SW480 (cell line): Measurements from ENCODE around the gene SLC13A4.
A peak's percentile ranks its signal among the peaks of the same experiment; 100 is the strongest.
"Not testable (repeated sequence)": the region's sequence is repeated elsewhere in the genome, so short reads cannot be mapped to it uniquely, and the experiment has no call there.

Source experiments
- DNase-seq: peaks from one replicate; pipeline ENCODE4 v3.0.0-alpha.2; 2016; ENCODE audit warnings: low spot score

SLC13A4 gene, protein sequence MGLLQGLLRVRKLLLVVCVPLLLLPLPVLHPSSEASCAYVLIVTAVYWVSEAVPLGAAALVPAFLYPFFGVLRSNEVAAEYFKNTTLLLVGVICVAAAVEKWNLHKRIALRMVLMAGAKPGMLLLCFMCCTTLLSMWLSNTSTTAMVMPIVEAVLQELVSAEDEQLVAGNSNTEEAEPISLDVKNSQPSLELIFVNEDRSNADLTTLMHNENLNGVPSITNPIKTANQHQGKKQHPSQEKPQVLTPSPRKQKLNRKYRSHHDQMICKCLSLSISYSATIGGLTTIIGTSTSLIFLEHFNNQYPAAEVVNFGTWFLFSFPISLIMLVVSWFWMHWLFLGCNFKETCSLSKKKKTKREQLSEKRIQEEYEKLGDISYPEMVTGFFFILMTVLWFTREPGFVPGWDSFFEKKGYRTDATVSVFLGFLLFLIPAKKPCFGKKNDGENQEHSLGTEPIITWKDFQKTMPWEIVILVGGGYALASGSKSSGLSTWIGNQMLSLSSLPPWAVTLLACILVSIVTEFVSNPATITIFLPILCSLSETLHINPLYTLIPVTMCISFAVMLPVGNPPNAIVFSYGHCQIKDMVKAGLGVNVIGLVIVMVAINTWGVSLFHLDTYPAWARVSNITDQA

GRCh38 chr7:135728136-135728669, at the start of gene SLC13A4:
TSS of gene SLC13A4 (minus strand) at chr7:135728186. CDS start at chr7:135727496, 690 bp downstream.
- no peak for DNase-seq

DNA sequence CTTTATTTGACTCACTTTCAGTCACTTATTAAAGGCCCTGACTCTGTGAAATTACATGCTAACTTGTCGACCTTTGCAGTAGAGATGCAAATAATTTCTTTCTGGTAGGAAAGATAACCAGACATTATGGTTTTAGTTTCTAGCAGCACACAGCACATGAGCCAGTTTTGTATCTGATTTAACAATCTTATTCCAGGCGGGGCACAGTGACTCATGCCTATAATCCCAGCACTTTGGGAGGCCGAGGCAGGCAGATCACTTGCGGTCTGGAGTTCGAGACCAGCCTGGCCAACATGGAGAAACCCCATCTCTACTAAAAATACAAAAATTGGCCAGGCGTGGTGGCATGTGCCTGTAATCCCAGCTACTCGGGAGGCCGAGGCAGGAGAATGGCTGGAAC, 47.9 kb upstream of the SLC13A4 start:
- DNase-seq: not testable (repeated sequence)

DNA sequence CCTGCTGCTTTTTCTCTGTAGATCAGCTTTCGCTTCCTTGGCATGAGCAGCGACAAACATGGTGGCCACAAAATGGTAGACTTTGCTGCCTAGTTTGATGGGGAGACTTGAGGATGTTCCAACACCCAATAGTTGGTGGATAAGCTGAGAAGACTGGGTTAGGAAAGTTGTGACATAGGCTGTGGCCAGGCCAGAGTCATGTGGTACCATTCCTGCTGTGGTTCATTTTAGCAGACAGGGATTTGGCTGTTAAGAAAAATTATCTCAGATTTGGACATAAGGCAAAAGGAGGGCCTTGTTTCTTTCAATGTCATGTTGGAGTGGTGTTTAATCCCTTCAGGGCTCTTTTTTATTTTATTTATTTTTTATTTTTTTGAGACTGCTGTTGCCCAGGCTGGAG, 47.2 kb upstream of the SLC13A4 start:
- DNase-seq: no peak

DNA sequence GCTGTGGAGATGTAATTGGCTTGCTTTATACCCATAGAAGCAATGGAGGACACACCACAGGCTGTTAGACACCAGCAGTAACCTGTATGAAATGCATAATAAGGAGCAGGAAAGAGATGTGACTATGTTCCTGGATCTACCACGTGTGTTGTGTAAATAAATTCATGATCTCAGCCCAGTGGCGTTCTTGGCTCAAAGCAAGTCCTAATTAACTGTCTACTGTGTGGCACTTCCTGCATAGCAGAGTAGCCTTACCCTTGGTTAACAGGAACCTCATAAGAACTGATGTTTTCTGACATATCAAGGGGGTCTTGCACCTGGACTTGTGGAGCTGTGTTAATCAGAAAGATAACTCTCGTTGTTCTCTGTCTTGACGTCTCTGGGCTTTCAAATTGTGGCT, 46.3 kb upstream of the SLC13A4 start:
- peak; percentile 21 for DNase-seq

GRCh38 chr7:135773464-135773863, 45.5 kb upstream of the SLC13A4 start:
- no peak for DNase-seq

DNA sequence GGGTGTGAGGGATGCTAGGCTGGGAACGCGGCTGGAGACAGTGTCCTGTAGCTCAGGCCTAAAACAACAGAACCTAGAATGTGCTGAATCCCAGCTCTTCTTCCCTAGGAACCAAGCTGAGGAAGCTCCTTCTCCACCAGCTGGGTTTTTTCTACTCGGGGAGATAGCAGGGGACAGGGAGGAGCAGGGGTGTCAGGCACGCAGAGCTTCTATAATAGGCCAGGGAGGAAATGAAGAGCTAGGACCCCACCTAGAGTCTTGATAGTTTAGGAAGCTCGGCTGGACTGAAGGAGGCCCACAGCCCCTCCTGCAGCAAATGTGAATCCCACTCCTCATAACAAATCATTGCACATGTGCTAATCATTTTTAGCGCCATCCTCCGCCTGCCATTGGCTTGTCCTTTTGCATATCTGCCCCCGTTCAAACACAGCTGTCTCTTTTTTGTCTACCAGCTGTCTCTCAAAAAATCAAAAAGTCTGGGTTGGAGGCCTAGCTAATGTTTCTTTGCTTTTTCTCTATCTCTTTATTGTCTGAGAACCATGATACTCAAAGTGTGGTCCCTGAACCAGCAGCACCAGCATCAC, 44.7 kb upstream of the SLC13A4 start:
- no peak for DNase-seq

DNA sequence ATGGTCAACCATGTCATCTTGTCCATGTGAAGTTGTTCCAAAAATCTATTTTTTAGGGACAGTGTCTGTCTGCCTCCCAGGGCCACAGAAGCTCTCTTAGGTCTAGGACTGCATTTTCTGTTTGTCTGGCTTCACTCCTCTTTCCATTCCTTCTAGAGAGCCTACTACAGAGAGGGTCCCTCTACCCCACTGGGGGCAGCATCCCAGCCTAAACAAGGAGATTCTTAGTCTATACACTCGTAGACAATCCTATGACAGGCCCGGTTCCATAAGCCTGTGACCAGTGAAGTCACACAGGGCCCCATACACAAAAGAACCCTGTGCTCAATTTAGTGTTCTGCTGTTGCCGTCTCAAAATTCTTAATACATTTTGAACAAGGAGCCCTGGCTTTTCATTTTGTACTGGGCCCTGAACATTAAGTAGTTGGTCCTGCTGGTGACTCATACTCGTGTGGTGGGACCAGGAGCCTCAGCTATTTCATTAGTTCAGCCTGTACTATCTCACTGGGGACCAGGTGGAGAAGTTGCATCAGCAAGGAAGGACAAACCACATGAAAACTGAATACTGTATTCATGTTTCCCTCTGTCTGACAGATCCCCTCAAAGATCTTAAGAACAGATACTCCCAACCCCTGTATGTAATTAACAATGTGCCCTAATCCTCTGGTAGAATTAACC, 44.1 kb upstream of the SLC13A4 start:
- peak; percentile 72 for DNase-seq

- no peak for DNase-seq
Measured at GRCh38 chr7:135771051-135771450, 43.1 kb upstream of the SLC13A4 start.

DNA sequence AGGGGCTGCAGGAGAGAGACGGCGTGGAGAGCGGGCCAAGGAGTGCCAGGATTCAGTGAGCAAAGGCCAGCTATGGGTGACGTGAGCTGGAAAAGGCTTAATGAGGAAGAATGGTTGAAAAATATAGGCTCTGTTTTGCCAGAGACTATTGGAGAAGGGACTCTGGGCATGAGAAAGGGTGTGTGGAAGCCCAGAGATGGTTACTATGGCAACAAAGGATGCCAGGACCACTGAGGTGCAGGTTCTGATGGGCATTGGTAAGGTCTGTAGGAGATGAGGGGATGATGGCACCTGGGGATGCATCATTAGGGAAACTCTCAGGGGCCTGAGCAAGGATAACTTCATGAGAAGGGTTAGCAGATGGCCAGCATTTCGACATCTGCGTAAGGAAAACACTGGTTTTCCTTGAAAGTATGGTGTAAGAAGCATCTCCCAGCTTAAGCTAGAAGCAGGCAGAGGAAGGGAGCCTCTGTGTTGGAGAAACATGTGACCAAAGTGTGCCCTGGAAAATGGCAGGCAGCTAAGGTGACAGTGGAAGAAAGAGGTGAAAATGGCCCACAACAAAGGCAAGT, 42.2 kb upstream of the SLC13A4 start:
- DNase-seq: no peak

DNA sequence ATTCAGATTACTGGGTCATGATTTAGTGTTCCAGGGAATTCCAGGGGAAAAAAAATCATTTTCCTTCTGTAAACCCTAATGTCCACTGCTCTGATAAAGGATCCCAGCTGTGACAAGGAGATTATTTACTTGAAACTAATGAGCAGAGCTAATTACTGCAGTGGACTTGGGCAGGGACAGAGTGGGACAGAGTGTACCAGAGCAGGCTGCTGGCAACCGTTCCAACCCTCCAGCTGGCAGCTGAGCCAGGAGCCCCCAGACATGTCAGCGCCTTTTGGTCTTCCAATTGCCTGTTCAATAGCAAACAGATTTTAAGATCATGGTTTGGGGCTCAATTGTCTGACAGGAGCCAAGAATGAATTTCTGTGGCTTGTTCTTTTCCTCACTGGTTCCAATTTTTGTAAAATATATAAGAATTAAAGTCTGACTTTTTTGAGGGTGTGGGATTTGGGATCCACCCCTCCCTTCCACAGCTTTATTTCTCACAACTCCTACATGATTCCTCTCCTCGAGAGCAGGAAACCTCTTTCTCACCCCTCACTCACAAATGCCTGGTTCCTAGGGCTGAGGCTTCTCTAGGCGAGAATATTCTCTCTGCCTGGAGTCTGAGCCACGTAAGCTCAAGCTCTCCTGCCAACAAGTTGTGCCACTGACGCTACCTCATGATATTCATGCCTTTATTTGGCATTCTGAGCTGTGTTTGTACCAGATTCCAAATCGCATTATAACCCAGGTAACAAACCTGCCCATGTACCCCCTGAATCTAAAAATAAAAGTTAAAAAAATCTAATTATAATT, 41.2 kb upstream of the SLC13A4 start:
- DNase-seq: no peak

DNA sequence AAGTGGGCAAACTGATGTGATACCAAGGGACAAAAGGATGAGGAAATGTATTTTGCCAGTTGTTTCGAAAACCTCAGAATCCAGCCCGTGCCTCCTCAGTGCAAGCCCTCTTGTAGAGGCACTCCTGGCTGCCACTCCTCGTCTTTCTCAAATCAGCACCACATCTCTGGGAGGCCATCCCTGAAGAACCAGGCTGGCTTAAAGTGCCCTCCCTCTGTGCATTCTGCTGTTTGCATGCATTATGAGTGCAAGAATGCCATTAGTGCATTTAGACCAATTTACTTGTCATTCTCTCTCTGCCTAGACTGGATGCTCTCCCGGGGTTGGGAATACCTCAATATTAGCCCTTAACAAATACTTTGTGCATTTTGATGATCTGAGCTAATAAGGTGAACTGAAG, 40.5 kb upstream of the SLC13A4 start:
- no peak for DNase-seq

DNA sequence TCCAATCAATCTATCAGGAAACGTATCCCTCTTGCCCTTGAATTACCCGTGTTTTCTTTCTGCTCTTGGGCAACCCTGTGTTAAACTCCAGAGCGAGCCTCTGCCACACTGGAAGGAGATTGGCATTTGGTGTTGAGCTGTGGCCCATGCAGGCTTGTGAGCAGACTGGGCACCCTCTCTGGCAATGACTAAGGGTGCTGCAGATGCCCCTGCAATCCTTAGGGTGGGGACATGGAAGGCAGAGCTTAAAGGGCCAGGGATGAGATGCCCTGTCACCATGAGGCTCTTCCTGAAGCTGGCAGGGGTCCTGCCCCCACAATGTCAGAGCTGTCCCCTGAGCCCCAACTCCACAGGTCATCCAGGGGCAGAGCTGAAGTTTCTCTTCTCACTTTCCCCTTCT, 40.1 kb upstream of the SLC13A4 start:
- DNase-seq: no peak

- no peak for DNase-seq
Measured at GRCh38 chr7:135763261-135763660, 35.3 kb upstream of the SLC13A4 start.

DNA sequence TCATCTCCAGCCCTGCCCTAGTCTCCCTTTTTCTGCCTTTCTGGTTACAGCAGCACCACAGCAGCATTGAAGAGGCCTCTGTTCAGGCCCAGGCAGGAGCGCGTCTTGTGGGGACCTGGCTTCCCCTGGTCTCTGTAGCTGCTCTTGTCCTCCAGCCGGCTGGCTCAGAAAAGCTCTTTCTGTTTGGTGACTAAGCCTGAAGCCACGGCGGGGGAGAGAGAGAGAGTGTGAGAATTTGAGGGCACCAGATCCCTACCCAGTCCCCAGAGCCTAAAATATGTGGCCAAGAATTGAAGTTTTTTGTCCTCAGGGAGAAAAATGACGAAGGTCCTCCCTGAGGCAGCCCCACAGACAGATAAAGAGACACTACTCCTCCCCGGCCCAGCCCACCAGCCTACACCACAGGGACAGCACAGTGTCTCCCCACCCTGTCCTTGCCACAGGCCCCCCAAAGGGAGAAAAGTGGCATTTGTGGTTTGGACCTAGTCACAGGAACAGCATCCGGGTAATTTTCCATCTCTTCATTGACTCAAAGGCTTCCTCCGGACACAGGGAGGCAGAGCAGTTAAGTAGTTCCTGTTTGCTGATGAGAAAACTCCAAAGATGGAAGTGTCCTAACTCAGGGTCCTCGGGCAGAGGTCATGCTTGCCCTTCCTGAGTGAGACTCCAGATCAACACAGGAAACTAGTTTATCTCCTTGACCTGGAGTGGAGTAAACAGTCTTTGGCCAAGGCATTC, 33.9 kb upstream of the SLC13A4 start:
- DNase-seq: peak; percentile 21

GRCh38 chr7:135759532-135759931, 31.5 kb upstream of the SLC13A4 start:
- DNase-seq: no peak

GRCh38 chr7:135758531-135758932, 30.5 kb upstream of the SLC13A4 start:
- no peak for DNase-seq

DNA sequence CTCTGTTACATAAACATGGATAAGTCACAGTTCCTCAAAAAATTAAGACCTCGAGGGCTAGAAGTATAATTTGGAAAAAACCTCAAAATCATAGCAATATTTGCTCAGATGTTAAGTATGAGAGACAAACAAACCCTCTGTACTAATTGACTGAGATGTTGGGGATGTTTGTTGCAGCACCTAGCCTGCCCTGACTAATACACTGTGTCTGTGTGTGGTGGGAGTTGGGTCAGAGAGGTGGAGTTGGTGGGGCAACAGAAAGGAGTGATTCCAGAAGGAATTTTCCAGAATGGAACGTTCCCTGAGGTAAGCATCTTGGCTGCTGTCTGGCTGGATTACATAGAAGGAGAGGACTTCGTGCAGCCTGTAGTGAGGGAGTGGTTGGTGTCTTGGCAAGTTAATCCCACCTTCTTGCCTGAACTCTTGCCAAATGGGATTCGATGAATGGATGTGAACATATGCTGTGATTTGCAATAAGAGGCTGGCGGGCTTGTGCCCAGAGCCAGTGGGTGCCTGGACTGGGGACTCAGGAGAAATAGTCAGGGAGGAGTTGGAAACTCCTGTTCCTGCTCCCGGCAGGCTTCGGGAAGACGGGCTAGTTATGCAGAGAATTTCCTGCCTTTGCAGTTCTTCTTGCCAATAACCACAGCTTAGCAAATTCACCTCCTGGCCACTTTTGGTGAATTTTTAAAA, 29.9 kb upstream of the SLC13A4 start:
- no peak for DNase-seq

- no peak for DNase-seq
Measured at GRCh38 chr7:135756191-135756590, 28.2 kb upstream of the SLC13A4 start.

GRCh38 chr7:135755351-135755753, 27.4 kb upstream of the SLC13A4 start:
- DNase-seq: no peak
